Measurements from ENCODE around the gene KCNK4.

Gene KCNK4

GRCh38 chr11:64278576-64279190, 12.4 kb upstream of the KCNK4 start:
- H3K36me3 ChIP-seq (ENCODE audit: control insufficient read depth, low read length), result peaks cover 11% of the 10 kb centered on the region; the same call in 1 of the 2 replicates
- no peaks in the 10 kb centered on the region for H3K27me3 ChIP-seq (ENCODE audit: control insufficient read depth, low read length)
- no peak overlapping the region for H3K4me3 ChIP-seq (ENCODE audit: low read length)
- H3K9me3 ChIP-seq (ENCODE audit: control insufficient read depth, insufficient read depth, low read length), result no peaks in the 10 kb centered on the region
- H4K20me1 ChIP-seq (ENCODE audit: control insufficient read depth, insufficient read depth, low read depth, low read length), result no peaks in the 10 kb centered on the region
- H3F3A ChIP-seq (ENCODE audit: control insufficient read depth, insufficient read depth), result no peaks in the 10 kb centered on the region
- no peak overlapping the region for H3K27ac ChIP-seq (ENCODE audit: low read depth, low read length)
- no peak for TF ChIP-seq EZH2phosphoT487 (IDR thresholded peaks at IDR 0.05; ENCODE audit: borderline replicate concordance, low read length)
- TF ChIP-seq CTCF (IDR thresholded peaks at IDR 0.05; ENCODE audit: low read depth, low read length, poor library complexity, severe bottlenecking), result no peak
- H3K9me2 ChIP-seq (replicated peaks; ENCODE audit: control insufficient read depth, low read length), result no peaks in the 10 kb centered on the region
- no peak overlapping the region for H3K4me2 ChIP-seq (ENCODE audit: low read length)
- peaks cover 6% of the 10 kb centered on the region for H3K79me2 ChIP-seq (ENCODE audit: control insufficient read depth, low read length)
- peaks cover 4% of the 10 kb centered on the region for H3K4me1 ChIP-seq (ENCODE audit: control insufficient read depth, low read length)

- Histone ChIP-seq H3K4me1 (ENCODE audit: control insufficient read depth, low read length) (peaks cover 19% of the 10 kb centered on the region), H3K4me3 (ENCODE audit: low read length) (no peak overlapping the region), H3F3A (ENCODE audit: control insufficient read depth, insufficient read depth) (peaks cover 2% of the 10 kb centered on the region; the same call in 1 of the 2 replicates), H3K9me2 (replicated peaks; ENCODE audit: control insufficient read depth, low read length) (no peaks in the 10 kb centered on the region), H3K27me3 (ENCODE audit: control insufficient read depth, low read length) (no peaks in the 10 kb centered on the region), H3K9me3 (ENCODE audit: control insufficient read depth, insufficient read depth, low read length) (no peaks in the 10 kb centered on the region), H4K20me1 (ENCODE audit: control insufficient read depth, insufficient read depth, low read depth, low read length) (no peaks in the 10 kb centered on the region), H3K4me2 (ENCODE audit: low read length) (no peak overlapping the region), H3K36me3 (ENCODE audit: control insufficient read depth, low read length) (peaks cover under 1% of the 10 kb centered on the region; the same call in 1 of the 2 replicates), H3K27ac (ENCODE audit: low read depth, low read length) (no peak overlapping the region), H3K79me2 (ENCODE audit: control insufficient read depth, low read length) (peaks cover 12% of the 10 kb centered on the region)
- TF ChIP-seq CTCF (IDR thresholded peaks at IDR 0.05; ENCODE audit: low read depth, low read length, poor library complexity, severe bottlenecking), result no peak
Observed at GRCh38 chr11:64281957-64282770, 8.9 kb upstream of the KCNK4 start.

GRCh38 chr11:64283092-64283491, 8.0 kb upstream of the KCNK4 start:
- H3F3A ChIP-seq (ENCODE audit: control insufficient read depth, insufficient read depth), result peaks cover 2% of the 10 kb centered on the region; the same call in 1 of the 2 replicates
- no peaks in the 10 kb centered on the region; the same call in 1 of the 2 replicates for H3K36me3 ChIP-seq (ENCODE audit: control insufficient read depth, low read length)
- H3K79me2 ChIP-seq (ENCODE audit: control insufficient read depth, low read length), result peaks cover 12% of the 10 kb centered on the region
- no peak overlapping the region for H3K27ac ChIP-seq (ENCODE audit: low read depth, low read length)
- no peaks in the 10 kb centered on the region for H4K20me1 ChIP-seq (ENCODE audit: control insufficient read depth, insufficient read depth, low read depth, low read length)
- no peak overlapping the region; the same call in 1 of the 2 replicates for H3K4me3 ChIP-seq (ENCODE audit: low read length)
- TF ChIP-seq CTCF (IDR thresholded peaks at IDR 0.05; ENCODE audit: low read depth, low read length, poor library complexity, severe bottlenecking) (no peak), EZH2phosphoT487 (IDR thresholded peaks at IDR 0.05; ENCODE audit: borderline replicate concordance, low read length) (no peak)
- H3K9me2 ChIP-seq (replicated peaks; ENCODE audit: control insufficient read depth, low read length), result no peaks in the 10 kb centered on the region
- H3K9me3 ChIP-seq (ENCODE audit: control insufficient read depth, insufficient read depth, low read length), result no peaks in the 10 kb centered on the region
- H3K4me1 ChIP-seq (ENCODE audit: control insufficient read depth, low read length), result peaks cover 19% of the 10 kb centered on the region
- H3K4me2 ChIP-seq (ENCODE audit: low read length), result peak overlapping the region; percentile 82; the same call in 1 of the 2 replicates
- no peaks in the 10 kb centered on the region for H3K27me3 ChIP-seq (ENCODE audit: control insufficient read depth, low read length)
